GM12875 (cell line): ENCODE results near the gene SELENOO.

ENCODE experiments used
- H3K4me3 ChIP-seq: one replicate; pipeline ENCODE4 v1.5.1; 2011; ENCODE audit warnings: low read depth, low read length, control low read depth
- TF ChIP-seq, protein P1 (sequence below): IDR thresholded peaks from 2 replicates; pipeline ENCODE4 v1.5.1; 2011; ENCODE audit warnings: low read depth, mild to moderate bottlenecking, control low read depth, inconsistent platforms, low read length, moderate library complexity, borderline replicate concordance; ENCODE audit not compliant: insufficient read depth

Gene SELENOO

DNA sequence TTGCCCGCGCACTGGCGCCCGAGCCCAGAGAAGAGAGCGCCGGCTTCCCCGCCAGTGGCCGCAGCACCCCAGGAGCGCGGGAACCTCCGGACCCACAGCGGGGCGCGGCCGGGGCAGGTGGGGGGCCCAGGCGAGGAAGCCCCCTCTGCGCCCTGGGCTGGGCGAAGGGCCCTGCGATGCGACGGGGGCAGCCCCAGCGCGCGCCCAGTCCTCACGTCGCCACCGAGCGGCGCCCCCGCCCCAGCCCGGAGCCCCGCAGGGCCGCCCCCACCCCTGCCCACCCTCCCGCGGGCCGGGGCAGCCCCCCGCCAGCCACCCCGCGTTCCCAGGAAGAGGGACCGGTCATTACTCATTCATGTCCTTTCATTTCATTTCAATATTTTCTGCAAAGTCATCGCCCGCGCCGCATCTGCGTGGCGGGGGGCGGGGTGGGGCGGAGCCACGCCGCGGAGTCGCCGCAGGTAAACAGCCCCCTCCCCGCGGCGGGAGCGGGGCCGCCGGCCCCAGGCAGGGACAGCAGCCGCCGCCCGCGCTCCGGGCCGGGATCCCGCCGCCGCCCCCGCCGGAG is 31.0 kb upstream of the SELENOO start:
- TF ChIP-seq, protein P1, sequence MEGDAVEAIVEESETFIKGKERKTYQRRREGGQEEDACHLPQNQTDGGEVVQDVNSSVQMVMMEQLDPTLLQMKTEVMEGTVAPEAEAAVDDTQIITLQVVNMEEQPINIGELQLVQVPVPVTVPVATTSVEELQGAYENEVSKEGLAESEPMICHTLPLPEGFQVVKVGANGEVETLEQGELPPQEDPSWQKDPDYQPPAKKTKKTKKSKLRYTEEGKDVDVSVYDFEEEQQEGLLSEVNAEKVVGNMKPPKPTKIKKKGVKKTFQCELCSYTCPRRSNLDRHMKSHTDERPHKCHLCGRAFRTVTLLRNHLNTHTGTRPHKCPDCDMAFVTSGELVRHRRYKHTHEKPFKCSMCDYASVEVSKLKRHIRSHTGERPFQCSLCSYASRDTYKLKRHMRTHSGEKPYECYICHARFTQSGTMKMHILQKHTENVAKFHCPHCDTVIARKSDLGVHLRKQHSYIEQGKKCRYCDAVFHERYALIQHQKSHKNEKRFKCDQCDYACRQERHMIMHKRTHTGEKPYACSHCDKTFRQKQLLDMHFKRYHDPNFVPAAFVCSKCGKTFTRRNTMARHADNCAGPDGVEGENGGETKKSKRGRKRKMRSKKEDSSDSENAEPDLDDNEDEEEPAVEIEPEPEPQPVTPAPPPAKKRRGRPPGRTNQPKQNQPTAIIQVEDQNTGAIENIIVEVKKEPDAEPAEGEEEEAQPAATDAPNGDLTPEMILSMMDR: no peak
- H3K4me3 ChIP-seq: no peak overlapping the region

DNA sequence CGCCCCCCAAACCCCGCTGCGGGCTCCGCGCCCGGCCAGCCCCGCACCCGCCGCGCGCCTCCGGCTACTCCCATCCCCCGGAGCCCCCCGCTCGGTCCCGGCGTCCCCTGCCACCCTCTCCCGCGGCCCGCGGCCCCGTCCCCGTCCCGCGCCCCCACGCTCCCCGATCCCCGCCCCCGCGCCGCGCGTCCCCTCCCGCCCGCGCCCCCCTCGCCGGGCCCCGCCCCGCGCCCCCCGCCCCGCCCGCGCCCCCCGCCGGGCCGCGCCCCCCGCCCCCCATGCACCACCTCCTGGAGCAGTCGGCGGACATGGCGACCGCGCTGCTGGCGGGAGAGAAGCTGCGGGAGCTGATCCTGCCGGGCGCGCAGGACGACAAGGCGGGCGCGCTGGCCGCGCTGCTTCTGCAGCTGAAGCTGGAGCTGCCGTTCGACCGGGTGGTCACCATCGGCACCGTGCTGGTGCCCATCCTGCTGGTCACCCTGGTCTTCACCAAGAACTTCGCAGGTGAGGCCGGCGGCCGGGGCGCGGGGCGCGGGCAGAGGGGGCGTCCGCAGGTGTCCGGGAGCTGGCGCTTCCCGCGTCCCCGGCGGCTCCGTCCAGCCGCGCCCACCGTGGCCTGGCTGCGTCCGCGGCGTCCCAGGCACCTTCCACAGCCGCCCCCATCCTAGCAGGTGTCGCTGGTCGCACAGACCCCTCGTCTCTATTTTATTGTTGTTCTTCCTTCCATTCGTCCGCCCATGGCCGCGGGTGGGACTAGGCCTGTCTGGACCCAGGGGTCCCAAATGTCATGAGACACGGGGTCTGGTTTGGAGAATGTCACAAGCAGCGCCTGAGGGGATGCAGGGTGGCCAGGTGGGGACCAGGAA is 30.1 kb upstream of the SELENOO start, which contains the start of gene PANX2:
Gene PANX2 (plus strand): TSS at position 279 of the 866 bp plus-strand sequence. CDS start 0 bp downstream, at position 279.
- H3K4me3 ChIP-seq: no peak within 1 kb of the TSS
- TF ChIP-seq, protein P1: no peak

DNA sequence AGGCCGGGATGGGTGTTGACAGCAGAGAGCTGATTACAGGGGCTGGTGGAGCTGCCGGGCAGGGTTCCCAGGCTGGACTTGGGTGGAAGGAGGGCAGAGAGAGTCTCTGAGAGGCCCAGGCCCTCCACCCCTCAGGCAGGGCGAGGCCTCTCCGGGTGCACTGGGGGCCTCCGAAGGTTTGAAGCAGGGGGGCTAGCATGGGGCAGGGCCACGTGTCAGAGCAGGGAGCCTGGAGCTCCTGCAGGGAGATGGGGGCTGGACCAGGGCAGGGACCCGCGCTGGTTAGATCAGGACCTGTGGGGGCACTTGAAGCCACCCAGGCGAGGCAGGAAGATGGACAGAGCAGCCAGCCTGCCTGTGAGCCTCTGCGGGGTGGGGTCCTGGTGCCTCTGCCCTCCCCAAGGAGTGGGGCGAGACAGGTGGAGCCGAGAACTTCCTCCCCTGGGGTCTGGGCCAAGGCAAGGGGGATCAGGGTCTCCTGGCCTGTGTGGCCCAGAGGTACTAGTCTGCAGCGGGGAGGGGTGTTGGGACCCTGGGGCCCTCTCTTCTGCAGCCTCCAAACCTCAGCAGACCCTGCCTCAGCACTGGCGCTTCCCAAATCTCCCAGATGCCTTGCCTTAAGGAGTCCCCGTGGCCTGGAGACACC is 29.4 kb upstream of the SELENOO start:
- no peak overlapping the region for H3K4me3 ChIP-seq
- TF ChIP-seq, protein P1: no peak

DNA sequence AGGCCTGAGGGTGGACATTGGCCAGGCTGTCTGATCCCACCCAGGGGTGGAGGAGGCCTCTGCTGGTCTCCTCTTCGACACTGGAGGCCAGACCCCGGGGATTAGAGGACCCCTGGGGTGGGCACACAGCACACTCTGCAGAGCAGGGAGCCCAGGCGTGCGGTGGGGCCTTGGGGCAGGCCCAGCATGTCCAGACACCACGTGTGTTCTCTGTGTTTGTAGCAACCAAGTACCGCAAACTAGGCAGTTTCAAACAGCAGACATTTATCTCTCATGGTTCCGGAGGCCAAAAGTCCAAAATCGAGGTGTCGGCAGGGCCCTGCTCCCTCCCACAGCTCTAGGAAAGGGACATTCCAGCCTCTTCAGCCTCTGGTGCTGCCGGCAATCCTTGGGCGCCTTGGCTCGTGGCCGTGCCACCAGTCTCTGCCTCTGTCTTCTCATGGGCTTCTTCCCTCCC is 28.8 kb upstream of the SELENOO start:
- TF ChIP-seq, protein P1: no peak
- H3K4me3 ChIP-seq: no peak overlapping the region

DNA sequence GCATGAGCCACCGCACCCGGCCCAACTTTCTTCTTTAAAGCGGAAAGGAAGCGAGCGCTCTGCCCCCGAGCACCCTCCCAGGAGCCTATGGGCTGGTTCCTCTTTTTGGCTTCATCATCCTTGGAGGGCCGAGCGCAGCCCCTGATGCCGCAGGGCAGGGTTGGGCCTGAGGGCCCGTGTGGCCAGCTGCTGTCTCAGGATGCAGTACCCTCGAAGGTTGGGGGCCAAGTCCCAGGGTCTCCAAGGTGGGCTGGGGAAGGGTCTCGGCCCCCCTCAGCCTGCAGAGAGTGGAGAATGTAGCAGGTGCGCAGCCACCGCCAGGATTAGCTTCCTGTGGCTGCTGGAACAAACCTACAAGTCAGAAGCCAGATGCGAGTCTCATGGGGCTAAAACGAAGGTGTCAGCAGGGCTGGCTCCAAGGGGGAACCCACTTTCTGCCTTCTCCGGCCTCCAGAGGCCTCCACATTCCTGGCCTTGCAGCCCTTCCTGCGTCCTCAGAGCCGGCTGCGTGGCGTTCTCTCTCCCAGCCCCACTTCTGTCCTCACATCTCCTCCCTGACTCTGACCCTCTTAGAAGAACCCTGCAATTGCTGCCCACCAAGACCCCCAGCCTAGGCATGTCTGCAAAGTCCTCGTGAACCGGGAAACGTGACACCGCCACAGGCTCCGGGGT is 27.4 kb upstream of the SELENOO start:
- TF ChIP-seq, protein P1: no peak
- no peak overlapping the region for H3K4me3 ChIP-seq

DNA sequence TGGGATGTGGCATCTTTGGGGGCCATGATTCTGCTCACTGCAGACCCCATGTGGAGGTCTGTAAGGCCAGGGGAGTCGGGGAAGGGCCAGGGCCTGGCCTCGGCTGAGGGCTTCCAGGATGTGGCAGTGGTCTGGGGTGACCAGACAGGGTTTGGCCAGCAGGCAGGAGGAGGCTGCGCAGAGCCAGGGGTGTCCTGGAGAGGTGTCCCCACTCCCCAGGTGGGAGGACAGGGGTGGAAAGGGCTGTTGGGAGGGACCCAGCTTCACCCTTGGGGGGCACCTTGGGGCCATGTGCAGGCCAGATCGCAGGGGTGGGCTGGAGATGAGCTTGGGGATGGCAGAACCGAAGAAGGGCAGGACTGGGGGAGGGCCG is 26.8 kb upstream of the SELENOO start:
- TF ChIP-seq, protein P1: no peak

More for the DNA sequence above, 26.8 kb upstream of the SELENOO start:
- H3K4me3 ChIP-seq: no peak overlapping the region
